IMR-90 (cell line): ENCODE results near the gene PRTG. TPM values are rescaled to one million over a fixed set of nuclear protein-coding genes. Genes with fewer than 3 reads are reported as not detected.

Experiments used
- ATAC-seq: fragments of 200-7000 bp; cut with Tn5 transposase; 2 replicates; pipeline ENCODE4 v1.9.1; 2020; ENCODE audit warnings: low read depth, mild to moderate bottlenecking, moderate library complexity
- BruUV-seq: library from RNA; stranded (reverse); fragments of 400-500 nt; replicated peaks from 2 replicates; lab custom pipeline; 2021; lab: Mats Ljungman, UMichigan
- CTCF ChIA-PET: fragments of 300-600 bp; formaldehyde crosslinking; extraction: SDS; loops from one replicate; lab custom pipeline; 2021; ENCODE audit warnings: antibody characterized with exemption; lab: Yijun Ruan, JAX
- POLR2A ChIA-PET: fragments of 300-600 bp; sonication (Branson Sonifier 250); formaldehyde crosslinking; loops from one replicate; lab custom pipeline; 2022; ENCODE audit warnings: antibody characterized with exemption; ENCODE audit not compliant: unreplicated experiment; lab: Charles Lee
- DNase-seq: peaks from one replicate; pipeline ENCODE4 v3.0.0; 2013
- H2AFZ ChIP-seq: replicated peaks from 2 replicates; pipeline ENCODE3; 2013; ENCODE audit warnings: low read length, mild to moderate bottlenecking; ENCODE audit not compliant: poor library complexity
- H2AK5ac ChIP-seq: 2 replicates; pipeline ENCODE4 v1.6.1; 2013; ENCODE audit warnings: low read depth, low read length, inconsistent platforms
- H2AK9ac ChIP-seq: replicated peaks from 2 replicates; pipeline ENCODE3; 2013; ENCODE audit warnings: mild to moderate bottlenecking, low read depth, low read length, moderate library complexity; ENCODE audit not compliant: poor library complexity
- H2BK120ac ChIP-seq: 2 replicates; pipeline ENCODE4 v1.6.1; 2013; ENCODE audit warnings: low read depth, low read length, inconsistent platforms
- H2BK15ac ChIP-seq: 3 replicates; pipeline ENCODE4 v1.6.1; 2013; ENCODE audit warnings: low read depth, low read length, inconsistent platforms
- H2BK20ac ChIP-seq: 2 replicates; pipeline ENCODE4 v1.6.1; 2013; ENCODE audit warnings: low read depth, mild to moderate bottlenecking, inconsistent platforms, low read length, moderate library complexity
- H2BK5ac ChIP-seq: 2 replicates; pipeline ENCODE4 v1.6.1; 2013; ENCODE audit warnings: mild to moderate bottlenecking, low read depth, low read length, inconsistent platforms; ENCODE audit not compliant: poor library complexity, severe bottlenecking
- H3K14ac ChIP-seq: replicated peaks from 2 replicates; pipeline ENCODE4 v1.6.1; 2013; ENCODE audit warnings: low read depth, low read length, inconsistent platforms
- H3K18ac ChIP-seq: 2 replicates; pipeline ENCODE4 v1.6.1; 2013; ENCODE audit warnings: low read depth, low read length, control low read depth
- H3K23ac ChIP-seq: 2 replicates; pipeline ENCODE4 v1.6.1; 2013; ENCODE audit warnings: low read depth, low read length, inconsistent platforms
- H3K27ac ChIP-seq: 2 replicates; pipeline ENCODE4 v1.5.1; 2013; ENCODE audit warnings: mild to moderate bottlenecking, control low read depth, low read length; ENCODE audit not compliant: insufficient read depth
- H3K27me3 ChIP-seq: 2 replicates; pipeline ENCODE4 v1.6.1; 2013; ENCODE audit warnings: low read length; ENCODE audit not compliant: control insufficient read depth, insufficient read depth
- H3K36me3 ChIP-seq: 2 replicates; pipeline ENCODE4 v1.6.1; 2013; ENCODE audit warnings: low read length, mixed read lengths; ENCODE audit not compliant: control insufficient read depth, insufficient read depth
- H3K4ac ChIP-seq: 2 replicates; pipeline ENCODE4 v1.6.1; 2013; ENCODE audit warnings: low read depth, low read length, inconsistent platforms
- H3K4me1 ChIP-seq: 2 replicates; pipeline ENCODE4 v1.6.1; 2013; ENCODE audit warnings: low read length, mixed read lengths; ENCODE audit not compliant: control insufficient read depth, insufficient read depth
- H3K4me2 ChIP-seq: 2 replicates; pipeline ENCODE4 v1.6.1; 2013; ENCODE audit warnings: low read depth, mild to moderate bottlenecking, control low read depth, low read length, moderate library complexity
- H3K4me3 ChIP-seq: 2 replicates; pipeline ENCODE4 v1.5.1; 2013; ENCODE audit warnings: low read depth, mild to moderate bottlenecking, control low read depth, low read length, moderate library complexity; ENCODE audit not compliant: insufficient read depth
- H3K56ac ChIP-seq: 2 replicates; pipeline ENCODE4 v1.6.1; 2013; ENCODE audit warnings: low read length, inconsistent platforms; ENCODE audit not compliant: insufficient read depth; ENCODE audit errors: extremely low read depth
- H3K79me1 ChIP-seq, 2 experiments: 2 replicates each; pipeline ENCODE4 v1.6.1; 2013; ENCODE audit warnings: low read length in 2 of 2, inconsistent platforms in 1 of 2, low read depth in 1 of 2
- H3K9ac ChIP-seq: 2 replicates; pipeline ENCODE4 v1.6.1; 2013; ENCODE audit warnings: low read depth, low read length, control low read depth
- H3K9me1 ChIP-seq: 2 replicates; pipeline ENCODE4 v1.6.1; 2013; ENCODE audit warnings: low read length, inconsistent platforms; ENCODE audit not compliant: insufficient read depth
- H3K9me3 ChIP-seq: 2 replicates; pipeline ENCODE4 v1.6.1; 2013; ENCODE audit warnings: low read length; ENCODE audit not compliant: control insufficient read depth, insufficient read depth
- H4K20me1 ChIP-seq: 2 replicates; pipeline ENCODE4 v1.6.1; 2013; ENCODE audit warnings: low read length, inconsistent platforms; ENCODE audit not compliant: insufficient read depth
- H4K5ac ChIP-seq: 2 replicates; pipeline ENCODE4 v1.6.1; 2013; ENCODE audit warnings: mild to moderate bottlenecking, low read depth, low read length, control low read depth
- H4K8ac ChIP-seq, 2 experiments: 2 replicates each; pipeline ENCODE4 v1.6.1; 2013; ENCODE audit warnings: low read depth in 2 of 2, low read length in 2 of 2, control low read depth in 1 of 2, inconsistent platforms in 1 of 2
- H4K91ac ChIP-seq: 2 replicates; pipeline ENCODE4 v1.6.1; 2013; ENCODE audit warnings: low read depth, low read length, inconsistent platforms; ENCODE audit not compliant: insufficient read depth
- CTCF ChIP-seq: conservative IDR thresholded peaks from 2 replicates; pipeline ENCODE4 v1.5.1; 2012; ENCODE audit warnings: mild to moderate bottlenecking, low read depth, low read length, improper control_type of control experiment
- ELK1 ChIP-seq: fragments of 150-350 bp; IDR thresholded peaks from 2 replicates; pipeline ENCODE4 v1.6.1; 2016; ENCODE audit warnings: low read depth, mild to moderate bottlenecking, low read length, moderate library complexity, borderline replicate concordance
- FOS ChIP-seq: fragments of 150-350 bp; IDR thresholded peaks from 2 replicates; pipeline ENCODE4 v1.6.1; 2016; ENCODE audit warnings: low read depth, low read length
- MAFK ChIP-seq: IDR thresholded peaks from 2 replicates; pipeline ENCODE4 v1.6.1; 2012; ENCODE audit warnings: low read depth, low read length, improper control_type of control experiment
- MXI1 ChIP-seq: IDR thresholded peaks from 2 replicates; pipeline ENCODE4 v1.6.1; 2012; ENCODE audit warnings: low read depth, mild to moderate bottlenecking, low read length, moderate library complexity, borderline replicate concordance
- SMC3 ChIP-seq: fragments of 150-350 bp; IDR thresholded peaks from 2 replicates; pipeline ENCODE4 v1.6.1; 2016; ENCODE audit warnings: low read depth, mild to moderate bottlenecking, antibody characterized with exemption, low read length, moderate library complexity
- USF2 ChIP-seq: fragments of 150-350 bp; IDR thresholded peaks from 2 replicates; pipeline ENCODE4 v1.6.1; 2017; ENCODE audit warnings: mild to moderate bottlenecking, antibody characterized with exemption, low read length, low read depth
- WGBS, 2 experiments: methylation state at CpG; one replicate each; pipeline versions ENCODE4 v1.1.5 to v1.1.7; 2013; ENCODE audit warnings: missing lambda C conversion rate in 2 of 2; ENCODE audit not compliant: insufficient read length in 1 of 2; ENCODE audit errors: extremely low coverage in 2 of 2; 5-methylcytosine and 5-hydroxymethylcytosine counted together
- dilution Hi-C: fragments of 300-500 bp; cut with HindIII; formaldehyde crosslinking; loops from one replicate; pipeline ENCODE4 v1.14.3; 2018; ENCODE audit warnings: low sequenced_read_pairs; ENCODE audit not compliant: unreplicated experiment
- in situ Hi-C: fragments of 300-500 bp; cut with MboI; formaldehyde crosslinking; loops from 3 replicates; pipeline ENCODE4 v1.14.3; 2019; ENCODE audit warnings: low sequenced_read_pairs, inconsistent platforms, mixed read lengths
- intact Hi-C: fragments of 100-400 bp; cut with micrococcal nuclease; formaldehyde crosslinking; loops from 2 replicates; pipeline ENCODE4 v1.10.0; 2022
- polyA plus RNA-seq, 3 experiments: library from polyadenylated mRNA; depleted of rRNA; stranded (reverse); fragments of >200 nt; gene quantifications; 2 replicates each; pipeline ENCODE4 v1.2.3, GENCODE V29; 2012; ENCODE audit warnings: low replicate concordance in 1 of 3
- total RNA-seq: library from RNA; depleted of rRNA; stranded (reverse); fragments of >200 nt; gene quantifications from 2 replicates; pipeline ENCODE4 v1.2.3, GENCODE V29; 2012

The PRTG gene
- total and polyA plus RNA-seq, 2 of the 4 experiments (the other 2 are of a cell fraction) = 0.99 to 1.4 TPM

- no peak overlapping the region for H3K27ac ChIP-seq
- no peaks in the 10 kb centered on the region for H3K79me1 ChIP-seq
- no peak overlapping the region for H3K23ac ChIP-seq
- H2AK9ac ChIP-seq = no peak overlapping the region
- no peak overlapping the region for H2BK20ac ChIP-seq
- H3K9ac ChIP-seq = no peak overlapping the region
- no peak overlapping the region for H2BK5ac ChIP-seq
- no peak overlapping the region for H3K4me3 ChIP-seq
- in situ Hi-C loops (no loop called here), dilution Hi-C loops (no loop called here), intact Hi-C loops (no loop called here)
- H3K4me1 ChIP-seq = no peaks in the 10 kb centered on the region
- no peak for DNase-seq
- no peaks in the 10 kb centered on the region for H3K36me3 ChIP-seq
- H3K4ac ChIP-seq = no peak overlapping the region
- WGBS, 2 experiments = 40% methylated on average over 1 of the region's 3 CpGs; no CpG with 5 or more reads in 1 of the 2 experiments
- BruUV-seq = no TSS peak
- H2BK15ac ChIP-seq = no peak overlapping the region
- POLR2A ChIA-PET = no interaction called here
- no peaks in the 10 kb centered on the region for H3K9me3 ChIP-seq
- H2AK5ac ChIP-seq = no peak overlapping the region
- H3K56ac ChIP-seq = no peak overlapping the region
- H3K4me2 ChIP-seq = no peak overlapping the region
- no peak overlapping the region for H2AFZ ChIP-seq
- H3K27me3 ChIP-seq = no peaks in the 10 kb centered on the region
- no peak overlapping the region for H4K91ac ChIP-seq
- no peak for TF ChIP-seq ELK1
- no peak for TF ChIP-seq SMC3
- TF ChIP-seq USF2 = no peak
- no peak for TF ChIP-seq MAFK
- no peak for TF ChIP-seq CTCF
- TF ChIP-seq FOS = no peak
- no peak for TF ChIP-seq MXI1
- H3K18ac ChIP-seq = no peak overlapping the region
- no peak overlapping the region for H4K8ac ChIP-seq
- ATAC-seq = no peak
- CTCF ChIA-PET = no interaction called here
- H3K14ac ChIP-seq = no peak overlapping the region
- H2BK120ac ChIP-seq = no peak overlapping the region
- no peaks in the 10 kb centered on the region for H3K9me1 ChIP-seq
- no peaks in the 10 kb centered on the region for H4K20me1 ChIP-seq
- no peak overlapping the region for H4K5ac ChIP-seq
These were observed 143.5 kb downstream of the PRTG start for GRCh38 chr15:55599439-55599838.
